Progenitor cell of endocrine pancreas (in vitro differentiated cells): Measurements from ENCODE around the gene KHDC4. TPM values are rescaled to one million over a fixed set of nuclear protein-coding genes. Genes with fewer than 3 reads are reported as not detected.
A peak's percentile ranks its signal among the peaks of the same experiment; 100 is the strongest.

Experiments
- DNase-seq: peaks from one replicate; pipeline ENCODE4 v3.0.0; 2021; ENCODE audit warnings: low spot score; ENCODE audit not compliant: unreplicated experiment
- H3K27ac Mint-ChIP-seq: 2 replicates; pipeline ENCODE4 v1.8.0; 2021; ENCODE audit warnings: mild to moderate bottlenecking, moderate library complexity, mixed read lengths
- H3K27me3 Mint-ChIP-seq: 2 replicates; pipeline ENCODE4 v1.8.0; 2021; ENCODE audit warnings: mixed read lengths
- H3K36me3 Mint-ChIP-seq: 2 replicates; pipeline ENCODE4 v1.8.0; 2022; ENCODE audit warnings: mixed read lengths; ENCODE audit not compliant: insufficient read depth
- H3K4me1 Mint-ChIP-seq: 2 replicates; pipeline ENCODE4 v1.8.0; 2021; ENCODE audit warnings: low read depth, mixed read lengths
- H3K4me3 Mint-ChIP-seq: 2 replicates; pipeline ENCODE4 v1.8.0; 2021; ENCODE audit warnings: low read depth, mild to moderate bottlenecking, moderate library complexity, mixed read lengths
- H3K9me3 Mint-ChIP-seq: 2 replicates; pipeline ENCODE4 v1.8.0; 2021; ENCODE audit warnings: low read depth, mixed read lengths
- total RNA-seq: library from RNA; stranded (reverse); gene quantifications from 2 replicates; pipeline ENCODE4 v1.2.1, GENCODE V29; 2021
- TF ChIP-seq, protein P1 (sequence below): fragments of 200-600 bp; sonication (generic); IDR thresholded peaks from one replicate; pipeline ENCODE4 v1.5.0; 2021; ENCODE audit warnings: antibody characterized with exemption, mild to moderate bottlenecking; ENCODE audit not compliant: unreplicated experiment

The KHDC4 gene
- total RNA-seq, 1 donor from 2014 or later = 67.6 TPM

DNA sequence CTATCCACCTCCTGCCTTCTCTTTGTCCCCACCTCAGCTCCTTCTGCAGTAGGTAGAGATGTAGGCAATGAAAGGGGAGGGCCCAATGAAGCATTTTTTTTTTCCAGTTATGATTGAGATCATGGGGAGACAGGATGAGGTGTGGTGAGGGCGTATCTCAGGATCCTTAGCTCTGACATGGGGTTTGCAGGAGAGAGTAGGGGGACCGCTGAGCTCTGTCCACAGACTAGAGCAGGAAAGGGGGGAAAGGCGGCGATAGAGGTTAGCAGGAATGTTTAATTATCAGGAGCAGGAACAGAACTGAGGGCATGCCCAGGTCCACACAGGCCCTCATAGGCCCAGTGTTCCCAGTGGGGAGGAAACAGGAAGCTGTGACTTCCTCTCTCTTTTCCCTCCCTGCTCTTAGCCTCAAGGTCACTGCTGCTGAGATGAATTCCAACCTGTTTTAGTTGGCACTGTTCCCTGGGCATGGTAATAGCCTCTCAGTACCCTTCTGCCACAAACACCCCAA, 6.3 kb upstream of the KHDC4 start:
- no peak for DNase-seq
- Mint-ChIP-seq H3K4me1 (peaks cover 17% of the 10 kb centered on the region), H3K9me3 (no peaks in the 10 kb centered on the region), H3K27me3 (no peaks in the 10 kb centered on the region), H3K36me3 (no peaks in the 10 kb centered on the region), H3K27ac (peak overlapping the region; percentile 71), H3K4me3 (no peak overlapping the region)
- TF ChIP-seq, protein P1, sequence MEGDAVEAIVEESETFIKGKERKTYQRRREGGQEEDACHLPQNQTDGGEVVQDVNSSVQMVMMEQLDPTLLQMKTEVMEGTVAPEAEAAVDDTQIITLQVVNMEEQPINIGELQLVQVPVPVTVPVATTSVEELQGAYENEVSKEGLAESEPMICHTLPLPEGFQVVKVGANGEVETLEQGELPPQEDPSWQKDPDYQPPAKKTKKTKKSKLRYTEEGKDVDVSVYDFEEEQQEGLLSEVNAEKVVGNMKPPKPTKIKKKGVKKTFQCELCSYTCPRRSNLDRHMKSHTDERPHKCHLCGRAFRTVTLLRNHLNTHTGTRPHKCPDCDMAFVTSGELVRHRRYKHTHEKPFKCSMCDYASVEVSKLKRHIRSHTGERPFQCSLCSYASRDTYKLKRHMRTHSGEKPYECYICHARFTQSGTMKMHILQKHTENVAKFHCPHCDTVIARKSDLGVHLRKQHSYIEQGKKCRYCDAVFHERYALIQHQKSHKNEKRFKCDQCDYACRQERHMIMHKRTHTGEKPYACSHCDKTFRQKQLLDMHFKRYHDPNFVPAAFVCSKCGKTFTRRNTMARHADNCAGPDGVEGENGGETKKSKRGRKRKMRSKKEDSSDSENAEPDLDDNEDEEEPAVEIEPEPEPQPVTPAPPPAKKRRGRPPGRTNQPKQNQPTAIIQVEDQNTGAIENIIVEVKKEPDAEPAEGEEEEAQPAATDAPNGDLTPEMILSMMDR = no peak

DNA sequence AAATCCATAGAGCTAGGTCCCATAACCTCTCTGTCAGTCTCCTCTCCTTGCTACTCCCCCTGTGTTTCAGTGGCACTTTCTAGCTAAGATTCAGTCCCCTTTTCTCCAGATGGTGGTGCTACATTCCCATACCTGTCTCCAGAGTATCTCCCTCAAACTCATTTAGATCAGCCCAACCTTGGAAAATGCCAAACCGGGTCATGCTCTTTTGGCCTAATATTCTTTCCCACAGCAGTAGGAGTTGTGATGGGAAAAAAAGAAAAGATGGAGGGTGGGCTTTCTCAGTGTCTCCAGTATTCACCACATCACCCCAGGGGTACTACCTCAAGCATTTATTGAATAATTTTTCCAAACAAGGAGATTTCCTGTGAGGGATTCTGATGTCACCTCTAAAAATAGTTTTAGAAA, 4.0 kb upstream of the KHDC4 start:
- H3K27me3 Mint-ChIP-seq = no peaks in the 10 kb centered on the region
- H3K27ac Mint-ChIP-seq = peak overlapping the region; percentile 63
- H3K36me3 Mint-ChIP-seq = no peaks in the 10 kb centered on the region
- peaks cover 5% of the 10 kb centered on the region for H3K4me1 Mint-ChIP-seq
- TF ChIP-seq, protein P1 = peak; percentile 67
- H3K9me3 Mint-ChIP-seq = no peaks in the 10 kb centered on the region
- H3K4me3 Mint-ChIP-seq = no peak overlapping the region
- no peak for DNase-seq

- Mint-ChIP-seq H3K27ac (no peak overlapping the region), H3K4me3 (no peak overlapping the region), H3K36me3 (peaks cover 7% of the 10 kb centered on the region), H3K4me1 (peaks cover 18% of the 10 kb centered on the region), H3K27me3 (no peaks in the 10 kb centered on the region), H3K9me3 (no peaks in the 10 kb centered on the region)
- TF ChIP-seq, protein P1 = no peak
- DNase-seq = no peak
Observed at GRCh38 chr1:155934936-155935590, 850 bp upstream of the KHDC4 start.

GRCh38 chr1:155933591-155934096, 569 bp downstream of the KHDC4 start:
- DNase-seq = no peak
- Mint-ChIP-seq H3K9me3 (no peaks in the 10 kb centered on the region), H3K4me3 (no peak overlapping the region), H3K36me3 (peaks cover 14% of the 10 kb centered on the region), H3K4me1 (peaks cover 18% of the 10 kb centered on the region), H3K27me3 (no peaks in the 10 kb centered on the region), H3K27ac (no peak overlapping the region)
- TF ChIP-seq, protein P1 = no peak

- Mint-ChIP-seq H3K27me3 (no peaks in the 10 kb centered on the region), H3K27ac (no peak overlapping the region), H3K9me3 (no peaks in the 10 kb centered on the region), H3K4me3 (peak overlapping the region; percentile 52), H3K36me3 (peaks cover 16% of the 10 kb centered on the region), H3K4me1 (peaks cover 18% of the 10 kb centered on the region)
- DNase-seq = no peak
- TF ChIP-seq, protein P1 = no peak
Observed at GRCh38 chr1:155932487-155932886, 1.7 kb downstream of the KHDC4 start.
